Mesenchymal stem cell (in vitro differentiated cells and primary cell): ENCODE measurements around the gene TMEM143.

ENCODE experiments used
- DNase-seq: peaks from one replicate; pipeline ENCODE4 v3.0.0-alpha.2; 2013
- H2AFZ ChIP-seq: one replicate; pipeline ENCODE4 v1.6.1; 2013; ENCODE audit warnings: low read depth, mild to moderate bottlenecking, control low read depth, inconsistent platforms, low read length, moderate library complexity
- H2AK5ac ChIP-seq: 2 replicates; pipeline ENCODE4 v1.6.1; 2013; ENCODE audit warnings: low read length, moderate library complexity, mild to moderate bottlenecking, inconsistent platforms; ENCODE audit not compliant: severe bottlenecking
- H2BK120ac ChIP-seq: one replicate; pipeline ENCODE4 v1.6.1; 2013; ENCODE audit warnings: low read depth, mild to moderate bottlenecking, inconsistent platforms, low read length, moderate library complexity
- H2BK12ac ChIP-seq, 2 experiments: one replicate each; pipeline ENCODE4 v1.6.1; 2013; ENCODE audit warnings: inconsistent platforms in 2 of 2, low read length in 2 of 2, mild to moderate bottlenecking in 2 of 2, moderate library complexity in 2 of 2, control low read depth in 1 of 2
- H2BK15ac ChIP-seq: one replicate; pipeline ENCODE4 v1.6.1; 2013; ENCODE audit warnings: mild to moderate bottlenecking, low read depth, inconsistent platforms; ENCODE audit not compliant: poor library complexity, severe bottlenecking
- H2BK5ac ChIP-seq: 2 replicates; pipeline ENCODE4 v1.6.1; 2013; ENCODE audit warnings: low read depth, mild to moderate bottlenecking, low read length, control low read depth, inconsistent platforms; ENCODE audit not compliant: poor library complexity, severe bottlenecking
- H3K14ac ChIP-seq, 2 experiments: one replicate each; pipeline ENCODE4 v1.6.1; 2013; ENCODE audit warnings: inconsistent platforms in 2 of 2, low read length in 2 of 2, control low read depth in 1 of 2, mild to moderate bottlenecking in 1 of 2, moderate library complexity in 1 of 2
- H3K18ac ChIP-seq, 2 experiments: one replicate each; pipeline ENCODE4 v1.6.1; 2013; ENCODE audit warnings: inconsistent platforms in 2 of 2, low read length in 2 of 2, control low read depth in 1 of 2, low read depth in 1 of 2, mild to moderate bottlenecking in 1 of 2
- H3K23ac ChIP-seq, 2 experiments: one replicate each; pipeline ENCODE4 v1.6.1; 2013; ENCODE audit warnings: inconsistent platforms in 2 of 2, low read length in 2 of 2, mild to moderate bottlenecking in 2 of 2, moderate library complexity in 2 of 2, control low read depth in 1 of 2
- H3K27ac ChIP-seq: 2 replicates; pipeline ENCODE4 v1.5.1; 2013; ENCODE audit warnings: mild to moderate bottlenecking, moderate library complexity, low read length, control low read depth, inconsistent platforms; ENCODE audit not compliant: poor library complexity, severe bottlenecking
- H3K27me3 ChIP-seq, 2 experiments: 2 replicates each; pipeline versions ENCODE4 v1.6.1 to v1.7.0; 2013; ENCODE audit warnings: low read length in 2 of 2, mild to moderate bottlenecking in 2 of 2, moderate library complexity in 2 of 2, control low read depth in 1 of 2, inconsistent platforms in 1 of 2; ENCODE audit not compliant: control insufficient read depth in 1 of 2, insufficient read depth in 1 of 2
- H3K36me3 ChIP-seq, 2 experiments: 2 replicates each; pipeline versions ENCODE4 v1.6.1 to v1.7.0; 2013; ENCODE audit warnings: low read length in 2 of 2, control low read depth in 1 of 2, inconsistent platforms in 1 of 2, low read depth in 1 of 2, mild to moderate bottlenecking in 1 of 2; ENCODE audit not compliant: insufficient read depth in 2 of 2, control insufficient read depth in 1 of 2
- H3K4ac ChIP-seq, 2 experiments: one replicate each; pipeline ENCODE4 v1.6.1; 2013; ENCODE audit warnings: inconsistent platforms in 2 of 2, low read length in 2 of 2, mild to moderate bottlenecking in 2 of 2, moderate library complexity in 2 of 2, control low read depth in 1 of 2, low read depth in 1 of 2
- H3K4me1 ChIP-seq: 2 replicates; pipeline ENCODE4 v1.6.1; 2013; ENCODE audit warnings: low read depth, low read length, control low read depth; ENCODE audit not compliant: control insufficient read depth, insufficient read depth
- H3K4me2 ChIP-seq: 2 replicates; pipeline ENCODE4 v1.6.1; 2013; ENCODE audit warnings: low read length, mild to moderate bottlenecking, inconsistent platforms; ENCODE audit not compliant: poor library complexity, severe bottlenecking
- H3K4me3 ChIP-seq, 2 experiments: 2 replicates each; pipeline versions ENCODE4 v1.5.1 to v1.7.0; 2013; ENCODE audit warnings: low read length in 2 of 2, mild to moderate bottlenecking in 2 of 2, control low read depth in 1 of 2, low read depth in 1 of 2; ENCODE audit not compliant: insufficient read depth in 1 of 2
- H3K79me1 ChIP-seq: replicated peaks from 2 replicates; pipeline ENCODE4 v1.6.1; 2013; ENCODE audit warnings: mild to moderate bottlenecking, control low read depth, low read length, inconsistent platforms; ENCODE audit not compliant: poor library complexity, severe bottlenecking
- H3K9ac ChIP-seq: 2 replicates; pipeline ENCODE4 v1.7.0; 2013; ENCODE audit warnings: mild to moderate bottlenecking, low read length, moderate library complexity
- H3K9me3 ChIP-seq: 2 replicates; pipeline ENCODE4 v1.7.0; 2013; ENCODE audit warnings: mild to moderate bottlenecking, low read length; ENCODE audit not compliant: control insufficient read depth
- H4K8ac ChIP-seq: one replicate; pipeline ENCODE4 v1.6.1; 2013; ENCODE audit warnings: inconsistent platforms, mild to moderate bottlenecking, low read length, moderate library complexity
- H4K91ac ChIP-seq: one replicate; pipeline ENCODE4 v1.6.1; 2013; ENCODE audit warnings: mild to moderate bottlenecking, low read length, inconsistent platforms
- WGBS: methylation state at CpG from one replicate; pipeline ENCODE4 v1.1.7; 2013; ENCODE audit warnings: mixed read lengths; 5-methylcytosine and 5-hydroxymethylcytosine counted together

TMEM143 gene

GRCh38 chr19:48350856-48351255 lies 12.9 kb downstream of the TMEM143 start:
- Histone ChIP-seq H3K36me3 (peaks cover 0 to 6% of the 10 kb centered on the region in 2 experiments), H4K91ac (no peak overlapping the region), H2AK5ac (no peak overlapping the region), H2AFZ (no peak overlapping the region), H2BK12ac (no peak overlapping the region), H3K4me1 (peaks cover 12% of the 10 kb centered on the region), H3K4me2 (no peak overlapping the region), H4K8ac (no peak overlapping the region), H2BK15ac (no peak overlapping the region), H3K4me3 (no peak overlapping the region), H3K14ac (no peak overlapping the region), H3K9me3 (no peaks in the 10 kb centered on the region), H2BK5ac (no peak overlapping the region), H3K79me1 (no peaks in the 10 kb centered on the region), H3K27me3 (no peaks in the 10 kb centered on the region), H2BK120ac (no peak overlapping the region), H3K27ac (no peak overlapping the region), H3K23ac (no peak overlapping the region), H3K9ac (no peak overlapping the region), H3K4ac (no peak overlapping the region), H3K18ac (no peak overlapping the region)
- 90% methylated on average over 5 of the region's 5 CpGs for WGBS
- DNase-seq: no peak

GRCh38 chr19:48348737-48349136 lies 15.0 kb downstream of the TMEM143 start:
- Histone ChIP-seq H4K8ac (no peak overlapping the region), H2AK5ac (no peak overlapping the region), H3K23ac (no peak overlapping the region), H2AFZ (no peak overlapping the region), H3K4ac (no peak overlapping the region), H3K79me1 (no peaks in the 10 kb centered on the region), H2BK15ac (no peak overlapping the region), H3K4me2 (no peak overlapping the region), H4K91ac (no peak overlapping the region), H3K4me3 (no peak overlapping the region), H3K36me3 (no peaks in the 10 kb centered on the region), H3K27ac (no peak overlapping the region), H2BK5ac (no peak overlapping the region), H3K9ac (no peak overlapping the region), H2BK12ac (no peak overlapping the region), H3K14ac (no peak overlapping the region), H3K4me1 (peaks cover 1% of the 10 kb centered on the region), H3K27me3 (no peaks in the 10 kb centered on the region), H3K9me3 (no peaks in the 10 kb centered on the region), H3K18ac (no peak overlapping the region), H2BK120ac (no peak overlapping the region)
- WGBS: 89% methylated on average over 6 of the region's 7 CpGs
- DNase-seq: no peak

GRCh38 chr19:48348045-48348444 lies 15.7 kb downstream of the TMEM143 start:
- DNase-seq: no peak
- Histone ChIP-seq H3K4me3 (no peak overlapping the region), H4K91ac (peak overlapping the region; percentile 18), H3K9me3 (no peaks in the 10 kb centered on the region), H3K4me1 (peaks cover 2% of the 10 kb centered on the region), H3K14ac (no peak overlapping the region), H2BK120ac (no peak overlapping the region), H2AFZ (no peak overlapping the region), H3K4ac (no peak overlapping the region), H3K36me3 (no peaks in the 10 kb centered on the region), H3K27ac (no peak overlapping the region), H3K9ac (no peak overlapping the region), H3K18ac (no peak overlapping the region), H3K79me1 (no peaks in the 10 kb centered on the region), H3K4me2 (no peak overlapping the region), H2BK12ac (no peak overlapping the region), H3K23ac (no peak overlapping the region), H3K27me3 (no peaks in the 10 kb centered on the region), H2AK5ac (no peak overlapping the region), H2BK5ac (no peak overlapping the region), H2BK15ac (no peak overlapping the region), H4K8ac (no peak overlapping the region)
- WGBS: 90% methylated on average over 5 of the region's 5 CpGs

DNA sequence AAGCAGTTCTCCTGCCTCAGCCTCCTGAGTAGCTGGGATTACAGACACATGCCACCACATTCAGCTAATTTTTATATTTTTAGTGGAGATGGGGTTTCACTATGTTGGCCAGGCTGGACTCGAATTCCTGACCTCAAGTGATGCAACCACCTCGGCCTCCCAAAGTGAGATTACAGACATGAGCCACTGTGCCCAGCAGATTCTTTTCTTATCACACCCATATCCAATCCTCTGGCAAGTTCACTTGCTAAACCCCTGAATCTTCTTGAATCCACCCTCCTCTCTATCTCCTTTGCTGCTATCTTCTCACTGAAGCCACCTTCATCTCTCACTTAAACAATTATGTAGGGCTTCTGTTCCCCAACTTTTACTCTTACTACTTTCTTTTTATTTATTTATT lies 17.5 kb downstream of the TMEM143 start:
- H3K27me3 ChIP-seq: no peaks in the 10 kb centered on the region
- no peak overlapping the region for H3K23ac ChIP-seq
- H3K36me3 ChIP-seq: peaks cover 3 to 10% of the 10 kb centered on the region in 2 experiments
- H2AK5ac ChIP-seq: no peak overlapping the region
- H2BK120ac ChIP-seq: no peak overlapping the region
- peaks cover 9% of the 10 kb centered on the region for H3K4me1 ChIP-seq
- no peak overlapping the region for H4K91ac ChIP-seq
- no peak overlapping the region for H3K14ac ChIP-seq
- no peak overlapping the region for H3K9ac ChIP-seq
- no peak overlapping the region for H2BK15ac ChIP-seq
- no peaks in the 10 kb centered on the region for H3K79me1 ChIP-seq
- no peak overlapping the region for H3K27ac ChIP-seq
- H2AFZ ChIP-seq: no peak overlapping the region
- no peak overlapping the region for H3K4ac ChIP-seq
- WGBS: 96% methylated on average over 2 of the region's 2 CpGs
- H3K18ac ChIP-seq: no peak overlapping the region
- no peak overlapping the region for H3K4me2 ChIP-seq
- no peak overlapping the region for H2BK12ac ChIP-seq
- no peaks in the 10 kb centered on the region for H3K9me3 ChIP-seq
- H2BK5ac ChIP-seq: no peak overlapping the region
- no peak overlapping the region for H4K8ac ChIP-seq
- no peak overlapping the region for H3K4me3 ChIP-seq
- no peak for DNase-seq
